Type B pancreatic cell (in vitro differentiated cells): ENCODE results near the gene GGT5. TPM values are rescaled to one million over a fixed set of nuclear protein-coding genes. Genes with fewer than 3 reads are reported as not detected.

Experiments used
- DNase-seq: peaks from one replicate; pipeline ENCODE4 v3.0.0; 2021; ENCODE audit warnings: mixed read lengths; ENCODE audit not compliant: unreplicated experiment; ENCODE audit errors: extremely low spot score
- H3K27ac Mint-ChIP-seq: 2 replicates; pipeline ENCODE4 v1.8.0; 2021; ENCODE audit warnings: mild to moderate bottlenecking, mixed read lengths
- H3K27me3 Mint-ChIP-seq: 2 replicates; pipeline ENCODE4 v1.8.0; 2021; ENCODE audit warnings: mixed read lengths
- H3K36me3 Mint-ChIP-seq: 2 replicates; pipeline ENCODE4 v1.8.0; 2021; ENCODE audit warnings: mixed read lengths
- H3K4me1 Mint-ChIP-seq: one replicate; pipeline ENCODE4 v1.8.0; 2021; ENCODE audit warnings: mixed read lengths; ENCODE audit not compliant: unreplicated experiment
- H3K4me3 Mint-ChIP-seq: 2 replicates; pipeline ENCODE4 v1.8.0; 2021; ENCODE audit warnings: mild to moderate bottlenecking, mixed read lengths
- H3K9me3 Mint-ChIP-seq: 2 replicates; pipeline ENCODE4 v1.8.0; 2021; ENCODE audit warnings: mixed read lengths
- total RNA-seq: library from RNA; stranded (reverse); gene quantifications from 2 replicates; pipeline ENCODE4 v1.2.1, GENCODE V29; 2021; ENCODE audit warnings: low replicate concordance
- TF ChIP-seq, protein P1 (sequence below): fragments of 200-600 bp; sonication (generic); conservative IDR thresholded peaks from 2 replicates; pipeline ENCODE4 v1.5.0; 2021; ENCODE audit warnings: antibody characterized with exemption, mild to moderate bottlenecking

GGT5 gene
- total RNA-seq, 1 donor from 2014 or later = 0.80 TPM

- DNase-seq = no peak
- H3K36me3 Mint-ChIP-seq = no peaks in the 10 kb centered on the region
- peaks cover 4% of the 10 kb centered on the region for H3K4me1 Mint-ChIP-seq
- no peak overlapping the region for H3K27ac Mint-ChIP-seq
- H3K27me3 Mint-ChIP-seq = no peaks in the 10 kb centered on the region
- no peak overlapping the region for H3K4me3 Mint-ChIP-seq
- TF ChIP-seq, protein P1, sequence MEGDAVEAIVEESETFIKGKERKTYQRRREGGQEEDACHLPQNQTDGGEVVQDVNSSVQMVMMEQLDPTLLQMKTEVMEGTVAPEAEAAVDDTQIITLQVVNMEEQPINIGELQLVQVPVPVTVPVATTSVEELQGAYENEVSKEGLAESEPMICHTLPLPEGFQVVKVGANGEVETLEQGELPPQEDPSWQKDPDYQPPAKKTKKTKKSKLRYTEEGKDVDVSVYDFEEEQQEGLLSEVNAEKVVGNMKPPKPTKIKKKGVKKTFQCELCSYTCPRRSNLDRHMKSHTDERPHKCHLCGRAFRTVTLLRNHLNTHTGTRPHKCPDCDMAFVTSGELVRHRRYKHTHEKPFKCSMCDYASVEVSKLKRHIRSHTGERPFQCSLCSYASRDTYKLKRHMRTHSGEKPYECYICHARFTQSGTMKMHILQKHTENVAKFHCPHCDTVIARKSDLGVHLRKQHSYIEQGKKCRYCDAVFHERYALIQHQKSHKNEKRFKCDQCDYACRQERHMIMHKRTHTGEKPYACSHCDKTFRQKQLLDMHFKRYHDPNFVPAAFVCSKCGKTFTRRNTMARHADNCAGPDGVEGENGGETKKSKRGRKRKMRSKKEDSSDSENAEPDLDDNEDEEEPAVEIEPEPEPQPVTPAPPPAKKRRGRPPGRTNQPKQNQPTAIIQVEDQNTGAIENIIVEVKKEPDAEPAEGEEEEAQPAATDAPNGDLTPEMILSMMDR = no peak
- no peaks in the 10 kb centered on the region for H3K9me3 Mint-ChIP-seq
These were observed 8.2 kb downstream of the GGT5 start for GRCh38 chr22:24236656-24237055.

DNA sequence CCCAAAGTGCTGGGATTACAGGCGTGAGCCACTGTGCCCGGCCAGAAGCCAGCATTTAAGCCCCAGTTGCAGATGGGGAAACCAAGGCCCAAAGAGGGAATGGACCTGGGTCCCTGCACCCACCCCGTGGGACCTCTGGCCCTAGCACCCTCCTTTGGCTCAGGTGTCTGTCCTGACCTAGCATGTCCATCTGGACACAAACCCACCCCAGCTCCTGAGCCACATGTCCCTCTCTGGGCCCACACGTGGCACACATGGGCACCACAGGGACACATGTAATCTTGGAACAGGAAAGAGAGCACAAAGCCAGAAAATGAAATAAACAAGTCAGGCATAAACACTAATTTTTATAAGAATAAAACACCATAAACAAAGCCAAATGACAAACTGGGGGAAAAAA, 9.6 kb downstream of the GGT5 start:
- no peaks in the 10 kb centered on the region for H3K36me3 Mint-ChIP-seq
- no peak for DNase-seq
- peaks cover 4% of the 10 kb centered on the region for H3K4me1 Mint-ChIP-seq
- no peak overlapping the region for H3K27ac Mint-ChIP-seq
- no peaks in the 10 kb centered on the region for H3K9me3 Mint-ChIP-seq
- TF ChIP-seq, protein P1 = no peak
- H3K4me3 Mint-ChIP-seq = no peak overlapping the region
- no peaks in the 10 kb centered on the region for H3K27me3 Mint-ChIP-seq

DNA sequence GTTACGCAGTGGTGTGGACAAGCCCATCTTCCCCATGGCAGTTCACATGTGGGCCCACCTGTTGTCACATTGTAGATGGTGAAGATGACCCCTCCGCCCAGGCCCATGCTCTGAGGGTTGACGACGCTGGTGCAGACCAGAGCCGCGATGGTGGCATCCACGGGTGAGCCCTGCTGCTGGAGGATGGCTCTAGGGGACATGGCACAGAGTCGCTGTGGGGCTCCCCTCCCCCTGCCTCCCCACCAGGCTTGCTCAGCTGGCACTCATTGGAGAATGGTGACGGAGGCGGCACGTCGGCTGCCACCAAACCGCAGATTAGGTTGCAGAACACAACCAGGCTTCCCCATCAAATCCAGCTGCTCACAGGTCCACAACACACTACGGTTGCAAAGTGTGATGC, 11.1 kb downstream of the GGT5 start:
- Mint-ChIP-seq H3K36me3 (no peaks in the 10 kb centered on the region), H3K27ac (no peak overlapping the region), H3K4me3 (no peak overlapping the region), H3K27me3 (no peaks in the 10 kb centered on the region), H3K9me3 (no peaks in the 10 kb centered on the region), H3K4me1 (peaks cover 4% of the 10 kb centered on the region)
- TF ChIP-seq, protein P1 = no peak
- no peak for DNase-seq

DNA sequence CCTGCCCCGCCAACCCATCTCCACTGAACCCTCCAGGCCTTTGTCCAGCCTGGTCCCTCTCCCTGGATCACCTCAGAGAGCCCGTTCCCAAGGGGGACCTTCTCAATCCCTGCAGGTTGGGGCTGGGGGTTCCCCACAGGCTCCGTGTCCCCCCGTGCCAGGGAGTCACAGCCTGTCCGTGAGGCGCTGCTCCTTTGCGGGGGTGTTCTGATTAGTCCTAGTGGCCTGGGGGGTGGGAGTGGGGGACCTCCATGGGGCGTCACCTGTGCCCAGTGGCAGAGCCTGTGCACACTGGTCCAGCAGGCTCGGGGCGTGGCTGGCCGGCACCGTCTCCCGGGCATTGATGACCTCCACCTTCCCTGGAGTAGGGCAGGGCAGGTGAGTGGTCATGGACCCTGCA, 11.6 kb downstream of the GGT5 start:
- Mint-ChIP-seq H3K27me3 (no peaks in the 10 kb centered on the region), H3K9me3 (no peaks in the 10 kb centered on the region), H3K27ac (no peak overlapping the region), H3K4me1 (peaks cover 4% of the 10 kb centered on the region), H3K36me3 (no peaks in the 10 kb centered on the region), H3K4me3 (no peak overlapping the region)
- DNase-seq = no peak
- TF ChIP-seq, protein P1 = no peak

- Mint-ChIP-seq H3K4me3 (no peak overlapping the region), H3K9me3 (no peaks in the 10 kb centered on the region), H3K27ac (no peak overlapping the region), H3K4me1 (peaks cover 4% of the 10 kb centered on the region), H3K27me3 (no peaks in the 10 kb centered on the region), H3K36me3 (no peaks in the 10 kb centered on the region)
- TF ChIP-seq, protein P1 = no peak
- DNase-seq = no peak
These were observed 12.2 kb downstream of the GGT5 start for GRCh38 chr22:24232725-24233124.

DNA sequence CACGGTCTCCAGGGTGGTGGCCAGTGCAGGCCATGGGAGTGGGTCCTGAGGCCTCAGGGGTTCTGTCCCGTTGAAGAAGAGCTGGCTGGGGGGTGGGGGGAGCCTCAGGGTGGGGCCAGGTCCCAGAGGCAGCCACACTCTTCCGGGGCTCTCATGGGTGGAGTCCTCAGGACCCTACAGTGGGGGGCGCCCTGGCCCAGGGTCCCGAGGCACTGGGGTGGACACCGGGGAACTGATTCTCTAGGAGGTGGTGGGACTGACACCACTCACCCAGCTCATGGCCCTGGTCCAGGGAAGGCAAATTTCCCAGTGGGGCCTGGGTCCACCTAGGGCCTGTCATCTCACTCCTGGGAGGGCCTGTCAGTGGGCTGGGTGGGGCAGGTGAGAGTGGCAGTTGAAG, 12.8 kb downstream of the GGT5 start:
- TF ChIP-seq, protein P1 = no peak
- H3K4me1 Mint-ChIP-seq = peaks cover 4% of the 10 kb centered on the region
- no peaks in the 10 kb centered on the region for H3K9me3 Mint-ChIP-seq
- DNase-seq = no peak
- H3K4me3 Mint-ChIP-seq = no peak overlapping the region
- no peaks in the 10 kb centered on the region for H3K36me3 Mint-ChIP-seq
- no peak overlapping the region for H3K27ac Mint-ChIP-seq
- no peaks in the 10 kb centered on the region for H3K27me3 Mint-ChIP-seq
